ENCODE measurements around the gene NR0B2. TPM values are rescaled to one million over a fixed set of nuclear protein-coding genes. Genes with fewer than 3 reads are reported as not detected.
A peak's percentile ranks its signal among the peaks of the same experiment; 100 is the strongest.

NR0B2 gene
- total and polyA plus RNA-seq, 2 of the 13 experiments (the other 11 are each of a cell fraction or from before 2014, with no cell fraction given): 72.5 to 133 TPM

GRCh38 chr1:26900001-26900814, 13.6 kb downstream of the NR0B2 start, which contains the start of gene GPATCH3 (continued):
- no peak for TF ChIP-seq ZNF615 (CRISPR knock-in tag; IDR thresholded peaks at IDR 0.05; ENCODE audit: borderline replicate concordance)
- peak; percentile 55 for TF ChIP-seq NCOA2 (CRISPR knock-in tag; IDR thresholded peaks at IDR 0.05)
- no peak for TF ChIP-seq ZSCAN25 (CRISPR knock-in tag; IDR thresholded peaks at IDR 0.05)
- TF ChIP-seq ZNF577 (CRISPR knock-in tag; IDR thresholded peaks at IDR 0.05; ENCODE audit: borderline replicate concordance, low read depth): no peak
- no peak for TF ChIP-seq SP5 (CRISPR knock-in tag; IDR thresholded peaks at IDR 0.05; ENCODE audit: borderline replicate concordance, low read depth)
- no peak for TF ChIP-seq LRRFIP1 (CRISPR knock-in tag; conservative IDR thresholded peaks at IDR 0.05)
- TF ChIP-seq ZC3H13 (CRISPR knock-in tag; IDR thresholded peaks at IDR 0.05): peak; percentile 60; the same call in 1 of the 2 replicates
- no peak; the same call in 1 of the 2 replicates for TF ChIP-seq MTF1 (CRISPR knock-in tag; IDR thresholded peaks at IDR 0.05)
- TF ChIP-seq DMTF1 (CRISPR knock-in tag; IDR thresholded peaks at IDR 0.05): no peak
- no peak for TF ChIP-seq ZFP36L2 (CRISPR knock-in tag; IDR thresholded peaks at IDR 0.05)
- peak; percentile 63; the same call in 1 of the 2 replicates for TF ChIP-seq FOXJ3 (CRISPR knock-in tag; IDR thresholded peaks at IDR 0.05; ENCODE audit: borderline replicate concordance)
- TF ChIP-seq THAP7 (CRISPR knock-in tag; IDR thresholded peaks at IDR 0.05): no peak
- peak; percentile 93 for TF ChIP-seq SPEN (CRISPR knock-in tag; IDR thresholded peaks at IDR 0.05; ENCODE audit: low read depth)
- peak; percentile 72; the same call in 1 of the 2 replicates for TF ChIP-seq BRF2 (CRISPR knock-in tag; IDR thresholded peaks at IDR 0.05)
- no peak for TF ChIP-seq ZNF160 (CRISPR knock-in tag; IDR thresholded peaks at IDR 0.05)
- 0 out of 2 replicates have a peak, but pooled peaks have one; percentile 78 for TF ChIP-seq ZNF691 (CRISPR knock-in tag; IDR thresholded peaks at IDR 0.05; ENCODE audit: borderline replicate concordance, low read depth)
- peak; percentile 99 for TF ChIP-seq YY1 (IDR thresholded peaks at IDR 0.05; ENCODE audit: insufficient read depth, insufficient replicate concordance, low read depth, low read length)
- peak; percentile 57 for TF ChIP-seq AGO2 (optimal IDR thresholded peaks at IDR 0.05; ENCODE audit: low read depth, low read length)
- TF ChIP-seq PHF8 (CRISPR knock-in tag; IDR thresholded peaks at IDR 0.05): peak; percentile 90
- peak; percentile 100 for TF ChIP-seq SIN3B (IDR thresholded peaks at IDR 0.05; ENCODE audit: low read length)
- TF ChIP-seq ZNF749 (CRISPR knock-in tag; IDR thresholded peaks at IDR 0.05; ENCODE audit: borderline replicate concordance): 0 out of 2 replicates have a peak, but pooled peaks have one; percentile 42
- TF ChIP-seq ZNF550 (CRISPR knock-in tag; IDR thresholded peaks at IDR 0.05; ENCODE audit: borderline replicate concordance): no peak

Measured in HepG2 (cell line).